Activated CD4-positive, CD25-positive, alpha-beta regulatory T cell treated with anti-CD3 and anti-CD28 coated beads, Interleukin-2, amount 50 U/mL, for 72 hours (primary cell): ENCODE data around the gene USP53.
"Not testable (repeated sequence)": the region's sequence is repeated elsewhere in the genome, so short reads cannot be mapped to it uniquely, and the experiment has no call there.

Experiments used
- DNase-seq: peaks from one replicate; pipeline ENCODE4 v3.0.0; 2021

USP53 gene

GRCh38 chr4:119212234-119212963 is at the start of gene USP53:
Gene USP53, plus strand, starts transcription at chr4:119212713. Its CDS starts 27,047 bp downstream, at chr4:119239760.
- peak; percentile 95 for DNase-seq

GRCh38 chr4:119165767-119166166 is 46.7 kb upstream of the USP53 start:
- no peak for DNase-seq

- no peak for DNase-seq
Measured at GRCh38 chr4:119170195-119170594, 42.3 kb upstream of the USP53 start.

GRCh38 chr4:119172223-119172622 is 40.3 kb upstream of the USP53 start:
- DNase-seq: no peak

GRCh38 chr4:119173729-119174361 is 38.7 kb upstream of the USP53 start:
- not testable (repeated sequence) for DNase-seq

- no peak for DNase-seq
Measured at GRCh38 chr4:119179011-119179410, 33.5 kb upstream of the USP53 start.

GRCh38 chr4:119184128-119184527 is 28.4 kb upstream of the USP53 start:
- no peak for DNase-seq

GRCh38 chr4:119189638-119190037 is 22.9 kb upstream of the USP53 start:
- DNase-seq: no peak

GRCh38 chr4:119190354-119190753 is 22.2 kb upstream of the USP53 start:
- DNase-seq: no peak

- DNase-seq: no peak
Measured at GRCh38 chr4:119191505-119191904, 21.0 kb upstream of the USP53 start.

GRCh38 chr4:119197772-119198212 is 14.7 kb upstream of the USP53 start:
- no peak for DNase-seq

GRCh38 chr4:119204916-119205315 is 7.6 kb upstream of the USP53 start:
- DNase-seq: no peak

- DNase-seq: no peak
Measured at GRCh38 chr4:119205690-119206089, 6.8 kb upstream of the USP53 start.

GRCh38 chr4:119206178-119206577 is 6.3 kb upstream of the USP53 start:
- no peak for DNase-seq

- no peak for DNase-seq
Measured at GRCh38 chr4:119207051-119207450, 5.5 kb upstream of the USP53 start.

GRCh38 chr4:119209077-119209476 is 3.4 kb upstream of the USP53 start:
- no peak for DNase-seq

GRCh38 chr4:119209586-119209985 is 2.9 kb upstream of the USP53 start:
- DNase-seq: no peak

GRCh38 chr4:119210775-119211174 is 1.7 kb upstream of the USP53 start:
- no peak for DNase-seq

- no peak for DNase-seq
Measured at GRCh38 chr4:119211867-119212233, 663 bp upstream of the USP53 start.

- peak; percentile 72 for DNase-seq
Measured at GRCh38 chr4:119212964-119213606, 572 bp downstream of the USP53 start.

- no peak for DNase-seq
Measured at GRCh38 chr4:119218093-119218492, 5.6 kb downstream of the USP53 start.

- no peak for DNase-seq
Measured at GRCh38 chr4:119221412-119221811, 8.9 kb downstream of the USP53 start.

- DNase-seq: no peak
Measured at GRCh38 chr4:119227690-119228089, 15.2 kb downstream of the USP53 start.

GRCh38 chr4:119228406-119228805 is 15.9 kb downstream of the USP53 start:
- DNase-seq: no peak
